ENCODE data around the gene PURA.

PURA gene

GRCh38 chr5:140076788-140077187, 37.1 kb upstream of the PURA start:
- TF ChIP-seq REST (IDR thresholded peaks at IDR 0.05; ENCODE audit: low read depth), result peak; percentile 46; the same call in 1 of the 2 replicates
- no peak for TF ChIP-seq EP300 (IDR thresholded peaks at IDR 0.05; ENCODE audit: borderline replicate concordance)

- TF ChIP-seq FOXM1 (IDR thresholded peaks at IDR 0.05; ENCODE audit: borderline replicate concordance, low read depth), result no peak
- no peak for TF ChIP-seq ZBTB7A (IDR thresholded peaks at IDR 0.05; ENCODE audit: low read depth)
- TF ChIP-seq YY1 (IDR thresholded peaks at IDR 0.05; ENCODE audit: low read depth), result no peak
- no peak for TF ChIP-seq TAF1 (IDR thresholded peaks at IDR 0.05; ENCODE audit: low read depth)
- no peak for TF ChIP-seq CREB1 (IDR thresholded peaks at IDR 0.05; ENCODE audit: low read depth)
- TF ChIP-seq REST (IDR thresholded peaks at IDR 0.05; ENCODE audit: low read depth), result no peak
- TF ChIP-seq TCF12 (IDR thresholded peaks at IDR 0.05; ENCODE audit: low read depth), result no peak
- no peak for TF ChIP-seq MAX (IDR thresholded peaks at IDR 0.05)
- TF ChIP-seq USF1 (IDR thresholded peaks at IDR 0.05), result no peak
These were observed 30.8 kb upstream of the PURA start for GRCh38 chr5:140083120-140083519.

- TF ChIP-seq MAX (IDR thresholded peaks at IDR 0.05), result no peak
- no peak for TF ChIP-seq RAD21 (IDR thresholded peaks at IDR 0.05; ENCODE audit: low read depth)
These were observed 30.3 kb upstream of the PURA start for GRCh38 chr5:140083650-140084049.

GRCh38 chr5:140084541-140084940, 29.4 kb upstream of the PURA start:
- TF ChIP-seq TAF1 (IDR thresholded peaks at IDR 0.05; ENCODE audit: low read depth) (no peak), CEBPB (IDR thresholded peaks at IDR 0.05) (no peak), YY1 (IDR thresholded peaks at IDR 0.05; ENCODE audit: low read depth) (no peak), RAD21 (IDR thresholded peaks at IDR 0.05; ENCODE audit: low read depth) (no peak), TCF12 (IDR thresholded peaks at IDR 0.05; ENCODE audit: low read depth) (no peak), CREB1 (IDR thresholded peaks at IDR 0.05; ENCODE audit: low read depth) (no peak), TEAD4 (IDR thresholded peaks at IDR 0.05) (no peak), FOXM1 (IDR thresholded peaks at IDR 0.05; ENCODE audit: borderline replicate concordance, low read depth) (no peak), EGR1 (IDR thresholded peaks at IDR 0.05) (no peak), NFIC (IDR thresholded peaks at IDR 0.05) (no peak), ZBTB7A (IDR thresholded peaks at IDR 0.05; ENCODE audit: low read depth) (no peak), MAX (IDR thresholded peaks at IDR 0.05) (no peak), USF1 (IDR thresholded peaks at IDR 0.05) (no peak), REST (IDR thresholded peaks at IDR 0.05; ENCODE audit: low read depth) (no peak), EP300 (IDR thresholded peaks at IDR 0.05; ENCODE audit: borderline replicate concordance) (no peak)

GRCh38 chr5:140090251-140090650, 23.7 kb upstream of the PURA start:
- TF ChIP-seq CREB1 (IDR thresholded peaks at IDR 0.05; ENCODE audit: low read depth) (no peak), FOXM1 (IDR thresholded peaks at IDR 0.05; ENCODE audit: borderline replicate concordance, low read depth) (no peak), TEAD4 (IDR thresholded peaks at IDR 0.05) (no peak), RAD21 (IDR thresholded peaks at IDR 0.05; ENCODE audit: low read depth) (no peak), ZBTB7A (IDR thresholded peaks at IDR 0.05; ENCODE audit: low read depth) (no peak), EP300 (IDR thresholded peaks at IDR 0.05; ENCODE audit: borderline replicate concordance) (no peak), MAX (IDR thresholded peaks at IDR 0.05) (no peak), USF1 (IDR thresholded peaks at IDR 0.05) (no peak), TCF12 (IDR thresholded peaks at IDR 0.05; ENCODE audit: low read depth) (no peak)
